ENCODE data around the gene EIF3A. TPM values are rescaled to one million over a fixed set of nuclear protein-coding genes. Genes with fewer than 3 reads are reported as not detected.

The EIF3A gene
- total RNA-seq, 3 donors from 2014 or later: 94.5 to 124 (median 114) TPM

GRCh38 chr10:119022846-119023552 is 57.6 kb downstream of the EIF3A start:
- intact Hi-C loops (cut with DNase I, micrococcal nuclease): no loop called here
- ATAC-seq: no peak
- no peaks in the 10 kb centered on the region for H3K36me3 ChIP-seq (ENCODE audit: low read depth)

GRCh38 chr10:119020627-119020946 is 60.0 kb downstream of the EIF3A start:
- H3K4me1 ChIP-seq (ENCODE audit: low read depth): no peaks in the 10 kb centered on the region
- TF ChIP-seq CTCF (IDR thresholded peaks at IDR 0.05): no peak
- intact Hi-C loops (cut with DNase I, micrococcal nuclease): no loop called here
- no peaks in the 10 kb centered on the region for H3K36me3 ChIP-seq (ENCODE audit: low read depth)
- no peak overlapping the region for H3K4me3 ChIP-seq
- no peaks in the 10 kb centered on the region for H3K9me3 ChIP-seq
- no peak for DNase-seq
- no peak for ATAC-seq

More at GRCh38 chr10:119022846-119023552, 57.6 kb downstream of the EIF3A start:
- no peak for TF ChIP-seq CTCF (IDR thresholded peaks at IDR 0.05)
- Histone ChIP-seq H3K9me3 (no peaks in the 10 kb centered on the region), H3K4me1 (ENCODE audit: low read depth) (no peaks in the 10 kb centered on the region), H3K4me3 (no peak overlapping the region)
- DNase-seq: no peak

- ATAC-seq (no peak), DNase-seq (no peak)
- intact Hi-C loops (cut with DNase I, micrococcal nuclease): no loop called here
- Histone ChIP-seq H3K4me1 (ENCODE audit: low read depth) (no peaks in the 10 kb centered on the region), H3K36me3 (ENCODE audit: low read depth) (no peaks in the 10 kb centered on the region), H3K4me3 (no peak overlapping the region), H3K9me3 (no peaks in the 10 kb centered on the region)
- TF ChIP-seq CTCF (IDR thresholded peaks at IDR 0.05): no peak
These were observed 73.4 kb downstream of the EIF3A start for GRCh38 chr10:119007211-119007574.

GRCh38 chr10:119006451-119007210 is 74.0 kb downstream of the EIF3A start:
- no peaks in the 10 kb centered on the region for H3K9me3 ChIP-seq
- no peaks in the 10 kb centered on the region for H3K36me3 ChIP-seq (ENCODE audit: low read depth)
- no peaks in the 10 kb centered on the region for H3K4me1 ChIP-seq (ENCODE audit: low read depth)
- DNase-seq (peak in 1 of 3 donors; percentile 46), ATAC-seq (peak; percentile 76)
- no peak overlapping the region for H3K4me3 ChIP-seq
- no peak for TF ChIP-seq CTCF (IDR thresholded peaks at IDR 0.05)
- intact Hi-C loops (cut with DNase I, micrococcal nuclease): no loop called here

GRCh38 chr10:119005362-119006043 is 75.1 kb downstream of the EIF3A start:
- ATAC-seq (no peak), DNase-seq (no peak)
- no peaks in the 10 kb centered on the region for H3K36me3 ChIP-seq (ENCODE audit: low read depth)
- intact Hi-C loops (cut with DNase I, micrococcal nuclease): no loop called here
- no peak overlapping the region for H3K4me3 ChIP-seq
- H3K4me1 ChIP-seq (ENCODE audit: low read depth): no peaks in the 10 kb centered on the region
- no peak for TF ChIP-seq CTCF (IDR thresholded peaks at IDR 0.05)
- no peaks in the 10 kb centered on the region for H3K9me3 ChIP-seq

Measured in mucosa of descending colon (tissue), 3 donors.